NAMALWA (cell line): Measurements from ENCODE around the gene ARL5C.

Experiments
- DNase-seq: peaks from one replicate; pipeline ENCODE4 v3.0.0-alpha.2; 2015; ENCODE audit warnings: low spot score

ARL5C gene

DNA sequence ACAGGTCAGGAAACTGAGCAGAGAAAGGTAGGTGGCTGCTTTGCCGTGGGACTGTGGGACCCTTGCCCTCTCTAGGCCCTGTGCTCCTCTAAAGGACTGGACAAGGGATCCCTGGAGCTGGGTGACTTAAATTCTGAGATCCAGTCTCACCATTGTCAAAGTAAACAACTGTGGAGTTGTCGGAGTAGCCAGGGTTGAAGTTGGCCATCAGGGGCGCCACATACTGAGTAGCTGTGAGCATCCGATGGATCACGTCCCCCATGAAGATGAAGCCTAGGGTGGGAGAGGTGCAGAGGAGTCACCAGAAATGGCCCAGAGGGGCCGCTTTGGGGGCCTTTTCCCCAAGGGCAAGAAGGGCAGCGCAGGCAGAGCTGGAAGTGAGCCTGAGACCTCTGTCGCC lies 58.0 kb downstream of the ARL5C start:
- DNase-seq = no peak

GRCh38 chr17:39107155-39107554 lies 58.8 kb downstream of the ARL5C start:
- no peak for DNase-seq
